Measurements from ENCODE around the gene NRBF2.
A peak's percentile ranks its signal among the peaks of the same experiment; 100 is the strongest.
"Not testable (repeated sequence)": the region's sequence is repeated elsewhere in the genome, so short reads cannot be mapped to it uniquely, and the experiment has no call there.

NRBF2 gene

GRCh38 chr10:63119041-63119440 is 14.1 kb upstream of the NRBF2 start:
- DNase-seq, result no peak

- DNase-seq, result peak; percentile 90
Measured at GRCh38 chr10:63120554-63120953, 12.6 kb upstream of the NRBF2 start.

- DNase-seq, result no peak
Measured at GRCh38 chr10:63123727-63124362, 9.3 kb upstream of the NRBF2 start.

GRCh38 chr10:63125459-63125858 is 7.7 kb upstream of the NRBF2 start:
- DNase-seq, result no peak

- peak; percentile 26 for DNase-seq
Measured at GRCh38 chr10:63128443-63128842, 4.7 kb upstream of the NRBF2 start.

- peak; percentile 30 for DNase-seq
Measured at GRCh38 chr10:63129888-63130287, 3.2 kb upstream of the NRBF2 start.

GRCh38 chr10:63132651-63133055 is 475 bp upstream of the NRBF2 start:
- DNase-seq, result no peak

GRCh38 chr10:63133821-63134557 is 861 bp downstream of the NRBF2 start:
- DNase-seq, result peak; percentile 47

- DNase-seq, result no peak
Measured at GRCh38 chr10:63137306-63137705, 4.2 kb downstream of the NRBF2 start.

GRCh38 chr10:63140077-63140476 is 6.9 kb downstream of the NRBF2 start:
- no peak for DNase-seq

GRCh38 chr10:63142136-63142535 is 9.0 kb downstream of the NRBF2 start:
- no peak for DNase-seq

GRCh38 chr10:63143987-63144386 is 10.9 kb downstream of the NRBF2 start:
- DNase-seq, result no peak

GRCh38 chr10:63145782-63146181 is 12.7 kb downstream of the NRBF2 start:
- DNase-seq, result no peak

GRCh38 chr10:63146503-63146902 is 13.4 kb downstream of the NRBF2 start:
- no peak for DNase-seq

GRCh38 chr10:63150745-63151144 is 17.6 kb downstream of the NRBF2 start:
- DNase-seq, result no peak

GRCh38 chr10:63153868-63154545 is 20.9 kb downstream of the NRBF2 start:
- DNase-seq, result not testable (repeated sequence)

GRCh38 chr10:63154546-63155387 is 21.6 kb downstream of the NRBF2 start:
- DNase-seq, result no peak

GRCh38 chr10:63155388-63156020 is 22.4 kb downstream of the NRBF2 start:
- no peak for DNase-seq

GRCh38 chr10:63156236-63156635 is 23.1 kb downstream of the NRBF2 start:
- no peak for DNase-seq

GRCh38 chr10:63157845-63158624 is 24.9 kb downstream of the NRBF2 start:
- DNase-seq, result peak; percentile 80

GRCh38 chr10:63161592-63161991 is 28.5 kb downstream of the NRBF2 start:
- DNase-seq, result no peak
